Activated CD8-positive, alpha-beta T cell treated with anti-CD3 and anti-CD28 coated beads, Interleukin-2, amount 10 ng/mL, durations not matched to agents 7 days and 5 days (primary cell): ENCODE results near the gene AFAP1L2. TPM values are rescaled to one million over a fixed set of nuclear protein-coding genes. Genes with fewer than 3 reads are reported as not detected.

Source experiments
- ATAC-seq: fragments of 150-1000 bp; cut with Tn5 transposase; one replicate; pipeline ENCODE4 v1.10.0; 2021; ENCODE audit warnings: moderate library complexity
- CTCF ChIA-PET: fragments of 350-600 bp; sonication (Branson Sonifier 250); formaldehyde crosslinking; loops from one replicate; lab custom pipeline; 2021; ENCODE audit warnings: antibody characterized with exemption; lab: Charles Lee
- POLR2A ChIA-PET: fragments of 350-600 bp; sonication (Branson Sonifier 250); formaldehyde crosslinking; loops from one replicate; lab custom pipeline; 2021; ENCODE audit warnings: antibody characterized with exemption; lab: Charles Lee
- DNase-seq: peaks from one replicate; pipeline ENCODE4 v3.0.0-alpha.2; 2020
- H3K27ac Mint-ChIP-seq: one replicate; pipeline ENCODE4 v1.8.0; 2021; ENCODE audit warnings: mild to moderate bottlenecking, mixed read lengths
- H3K27me3 Mint-ChIP-seq: one replicate; pipeline ENCODE4 v1.8.0; 2021; ENCODE audit warnings: low read depth, mixed read lengths
- H3K36me3 Mint-ChIP-seq: one replicate; pipeline ENCODE4 v1.8.0; 2021; ENCODE audit warnings: low read depth, mixed read lengths
- H3K4me1 Mint-ChIP-seq: one replicate; pipeline ENCODE4 v1.8.0; 2021; ENCODE audit warnings: low read depth, mixed read lengths
- H3K4me3 Mint-ChIP-seq: one replicate; pipeline ENCODE4 v1.8.0; 2021; ENCODE audit warnings: mild to moderate bottlenecking, mixed read lengths
- H3K9me3 Mint-ChIP-seq: one replicate; pipeline ENCODE4 v1.8.0; 2022; ENCODE audit warnings: mixed read lengths; ENCODE audit not compliant: insufficient read depth
- total RNA-seq, 2 experiments: library from RNA; stranded (reverse); gene quantifications; one replicate each; pipeline ENCODE4 v1.2.3, GENCODE V29; 2021

The AFAP1L2 gene
- total RNA-seq, 2 experiments from 2014 or later = 4.0 to 4.8 TPM

DNA sequence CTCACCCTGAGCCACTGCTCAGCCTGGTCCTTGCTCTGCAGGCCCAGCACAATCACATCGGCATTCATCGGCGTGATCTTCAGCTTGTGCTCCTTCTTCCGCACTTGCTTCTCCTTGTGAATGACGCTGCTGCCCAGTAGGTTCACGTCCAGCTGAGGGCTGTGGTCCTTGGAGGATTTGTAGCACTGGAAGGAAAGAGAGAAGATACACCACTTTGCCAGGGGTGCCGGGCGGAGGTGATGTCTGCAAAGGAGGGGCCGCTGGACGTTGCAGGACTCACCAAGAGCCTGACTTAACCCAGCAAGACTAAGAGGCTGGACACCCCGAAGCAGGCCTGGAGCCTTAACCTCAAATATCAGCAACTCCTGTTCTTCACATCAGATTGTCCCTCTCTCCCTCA, 90.4 kb downstream of the AFAP1L2 start:
- H3K9me3 Mint-ChIP-seq = no peaks in the 10 kb centered on the region
- H3K27me3 Mint-ChIP-seq = no peaks in the 10 kb centered on the region
- DNase-seq (no peak), ATAC-seq (no peak)
- no peaks in the 10 kb centered on the region for H3K36me3 Mint-ChIP-seq
- ChIA-PET POLR2A (no interaction called here), CTCF (interaction anchor here (2.0 kb wide), 1 partner anchor 10 kb away, joined by 12 read pairs; no protein-coding TSS in a partner anchor)
- H3K4me1 Mint-ChIP-seq = no peaks in the 10 kb centered on the region
- H3K27ac Mint-ChIP-seq = no peak overlapping the region
- H3K4me3 Mint-ChIP-seq = no peak overlapping the region

DNA sequence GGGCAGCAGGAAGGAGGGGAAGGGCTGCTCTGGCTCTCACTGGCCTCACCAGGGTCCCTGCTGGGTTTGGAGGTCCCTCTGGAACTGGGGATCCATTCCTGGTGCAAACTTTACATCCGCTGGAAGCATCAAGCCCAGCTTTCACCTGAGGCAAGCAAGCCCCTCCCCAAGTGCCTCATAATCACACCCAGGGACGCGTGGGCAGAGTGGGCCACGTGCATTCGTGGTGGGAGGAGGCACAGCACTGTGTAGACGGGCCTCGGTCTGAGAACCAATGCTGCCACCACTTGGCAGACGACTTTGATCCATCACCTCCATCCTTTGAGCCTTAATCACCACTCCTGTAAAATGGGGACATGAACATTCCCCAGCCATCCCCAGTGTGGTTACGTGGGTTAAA, 91.2 kb downstream of the AFAP1L2 start:
- POLR2A ChIA-PET = no interaction called here
- no peak overlapping the region for H3K4me3 Mint-ChIP-seq
- no peaks in the 10 kb centered on the region for H3K9me3 Mint-ChIP-seq
- no peaks in the 10 kb centered on the region for H3K36me3 Mint-ChIP-seq
- ATAC-seq (no peak), DNase-seq (no peak)
- no peaks in the 10 kb centered on the region for H3K27me3 Mint-ChIP-seq
- CTCF ChIA-PET = interaction anchor here (2.0 kb wide), 1 partner anchor 9 kb away, joined by 12 read pairs; no protein-coding TSS in a partner anchor
- H3K27ac Mint-ChIP-seq = no peak overlapping the region
- no peaks in the 10 kb centered on the region for H3K4me1 Mint-ChIP-seq

DNA sequence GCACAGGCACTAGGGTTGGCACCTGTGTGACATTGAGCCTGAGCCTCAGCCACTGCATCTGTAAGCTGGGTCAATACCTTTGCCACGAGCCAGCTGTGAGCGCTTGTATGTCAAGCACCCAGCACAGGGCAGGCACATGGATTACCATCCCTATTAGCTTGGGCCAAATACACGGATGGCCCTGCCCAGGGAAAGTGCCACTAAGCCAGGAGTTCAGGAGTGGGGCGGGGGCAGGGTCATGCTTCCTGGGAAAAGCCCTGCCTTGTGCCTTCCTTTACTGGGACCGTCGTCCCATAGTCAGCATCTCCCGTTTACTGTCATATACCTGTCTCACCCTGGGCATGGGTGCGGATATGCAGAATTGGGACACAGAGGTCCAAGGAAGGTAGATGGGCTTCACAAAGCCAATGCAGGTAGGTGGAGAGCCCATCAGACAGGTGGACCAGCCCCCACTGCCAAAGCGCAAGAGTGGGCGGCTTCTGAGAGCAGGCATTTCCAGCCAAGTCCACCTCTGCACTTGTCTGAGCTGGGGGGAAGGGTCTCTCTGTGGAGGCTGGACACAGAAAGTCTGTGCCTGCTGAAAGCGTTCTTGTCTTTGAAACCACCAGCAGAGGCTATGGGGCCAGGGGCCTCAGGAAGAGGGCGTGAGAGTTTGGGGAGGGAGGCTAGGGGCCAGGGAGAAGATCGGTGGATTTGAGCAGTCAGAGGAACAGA, 92.6 kb downstream of the AFAP1L2 start:
- CTCF ChIA-PET = no interaction called here
- Mint-ChIP-seq H3K4me1 (no peaks in the 10 kb centered on the region), H3K27me3 (no peaks in the 10 kb centered on the region), H3K9me3 (no peaks in the 10 kb centered on the region), H3K36me3 (no peaks in the 10 kb centered on the region), H3K27ac (no peak overlapping the region), H3K4me3 (no peak overlapping the region)
- DNase-seq (no peak), ATAC-seq (no peak)
- POLR2A ChIA-PET = no interaction called here

- POLR2A ChIA-PET = no interaction called here
- H3K4me3 Mint-ChIP-seq = no peak overlapping the region
- no peak overlapping the region for H3K27ac Mint-ChIP-seq
- no peaks in the 10 kb centered on the region for H3K4me1 Mint-ChIP-seq
- CTCF ChIA-PET = no interaction called here
- H3K36me3 Mint-ChIP-seq = no peaks in the 10 kb centered on the region
- no peaks in the 10 kb centered on the region for H3K9me3 Mint-ChIP-seq
- ATAC-seq (no peak), DNase-seq (no peak)
- no peaks in the 10 kb centered on the region for H3K27me3 Mint-ChIP-seq
Measured at GRCh38 chr10:114311023-114311422, 93.3 kb downstream of the AFAP1L2 start.

- ATAC-seq (no peak), DNase-seq (no peak)
- no peaks in the 10 kb centered on the region for H3K36me3 Mint-ChIP-seq
- ChIA-PET CTCF (no interaction called here), POLR2A (no interaction called here)
- H3K4me3 Mint-ChIP-seq = no peak overlapping the region
- no peaks in the 10 kb centered on the region for H3K9me3 Mint-ChIP-seq
- no peaks in the 10 kb centered on the region for H3K4me1 Mint-ChIP-seq
- H3K27ac Mint-ChIP-seq = no peak overlapping the region
- no peaks in the 10 kb centered on the region for H3K27me3 Mint-ChIP-seq
Measured at GRCh38 chr10:114310346-114310745, 94.0 kb downstream of the AFAP1L2 start.

DNA sequence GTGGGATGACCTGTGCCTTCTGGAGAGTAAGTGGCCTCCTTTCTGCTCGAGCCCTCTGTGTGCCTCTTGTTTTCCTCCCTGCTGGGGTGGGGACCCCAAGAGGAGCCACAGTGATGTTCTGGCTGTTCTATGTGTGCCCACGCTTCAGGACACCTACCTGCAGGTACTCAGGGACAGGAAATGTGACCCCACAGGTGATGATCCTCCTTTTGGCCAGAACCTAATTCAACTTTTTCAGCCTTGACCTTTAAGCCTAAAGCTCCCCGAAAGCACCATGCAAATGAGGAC, 95.0 kb downstream of the AFAP1L2 start:
- H3K27ac Mint-ChIP-seq = no peak overlapping the region
- H3K9me3 Mint-ChIP-seq = no peaks in the 10 kb centered on the region
- ChIA-PET CTCF (interaction anchor here (0.7 kb wide), 1 partner anchor 45 kb away, joined by 3 read pairs; no protein-coding TSS in a partner anchor), POLR2A (no interaction called here)
- DNase-seq = no peak
- peaks cover 5% of the 10 kb centered on the region for H3K4me1 Mint-ChIP-seq
- ATAC-seq = no peak
- H3K36me3 Mint-ChIP-seq = no peaks in the 10 kb centered on the region
- H3K27me3 Mint-ChIP-seq = no peaks in the 10 kb centered on the region
- no peak overlapping the region for H3K4me3 Mint-ChIP-seq

- ChIA-PET POLR2A (interaction anchor here (0.6 kb wide), 1 partner anchor 124 kb away, joined by 3 read pairs; no protein-coding TSS in a partner anchor), CTCF (interaction anchor here (0.7 kb wide), 1 partner anchor 46 kb away, joined by 3 read pairs; no protein-coding TSS in a partner anchor)
- no peak for DNase-seq
- Mint-ChIP-seq H3K4me1 (peaks cover 10% of the 10 kb centered on the region), H3K9me3 (no peaks in the 10 kb centered on the region), H3K27me3 (no peaks in the 10 kb centered on the region), H3K36me3 (no peaks in the 10 kb centered on the region), H3K4me3 (no peak overlapping the region), H3K27ac (no peak overlapping the region)
- no peak for ATAC-seq
Measured at GRCh38 chr10:114308531-114309363, 95.6 kb downstream of the AFAP1L2 start.

- Mint-ChIP-seq H3K9me3 (no peaks in the 10 kb centered on the region), H3K27ac (no peak overlapping the region), H3K4me3 (no peak overlapping the region), H3K36me3 (no peaks in the 10 kb centered on the region), H3K4me1 (peaks cover 13% of the 10 kb centered on the region), H3K27me3 (no peaks in the 10 kb centered on the region)
- DNase-seq (no peak), ATAC-seq (no peak)
- CTCF ChIA-PET = interaction anchor here (2.2 kb wide), 1 partner anchor 150 kb away, joined by 8 read pairs; no protein-coding TSS in a partner anchor
- POLR2A ChIA-PET = no interaction called here
Measured at GRCh38 chr10:114307731-114308130, 96.6 kb downstream of the AFAP1L2 start.

DNA sequence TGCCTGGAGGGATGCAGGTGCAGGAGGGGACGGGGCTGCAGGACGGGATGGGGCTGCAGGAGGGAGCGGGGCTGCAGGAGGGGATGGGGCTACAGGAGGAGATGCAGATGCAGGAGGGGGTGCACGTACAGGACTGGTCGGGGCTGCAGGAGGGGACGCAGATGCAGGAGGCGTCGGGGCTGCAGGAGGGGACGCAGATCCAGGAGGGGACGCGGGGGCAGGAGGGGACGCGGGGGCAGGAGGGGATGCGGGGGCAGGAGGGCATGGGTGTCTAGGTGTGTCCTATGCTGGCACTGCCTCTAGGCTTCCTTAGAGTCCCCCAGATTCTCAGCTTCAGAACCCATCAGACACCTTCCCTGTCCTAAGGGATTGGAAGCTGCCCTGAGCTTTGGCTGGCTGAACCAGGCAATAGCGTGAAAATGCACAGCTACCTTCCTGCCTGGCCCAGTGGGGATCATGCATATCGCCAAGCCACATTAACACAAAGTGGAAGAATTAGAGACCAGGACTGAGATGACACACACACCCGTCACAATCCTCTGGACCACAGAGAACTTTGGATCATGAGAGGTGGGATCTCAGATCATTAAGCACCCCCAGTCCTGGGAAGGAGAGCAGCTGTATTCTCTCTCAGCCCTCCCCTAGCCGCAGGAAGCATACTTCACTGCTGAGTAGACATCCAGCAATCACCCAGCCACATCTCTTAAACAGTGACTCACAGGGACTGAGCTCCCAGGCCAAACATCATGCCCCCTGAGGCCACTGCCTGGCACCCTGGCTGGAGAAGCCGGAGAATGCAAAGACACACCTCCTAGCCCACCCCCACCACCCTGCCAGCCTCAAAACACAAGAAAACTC, 98.0 kb downstream of the AFAP1L2 start:
- no peak for DNase-seq
- H3K4me1 Mint-ChIP-seq = peaks cover 13% of the 10 kb centered on the region
- no peak for ATAC-seq
- H3K4me3 Mint-ChIP-seq = no peak overlapping the region
- no peaks in the 10 kb centered on the region for H3K9me3 Mint-ChIP-seq
- H3K27ac Mint-ChIP-seq = no peak overlapping the region
- no peaks in the 10 kb centered on the region for H3K27me3 Mint-ChIP-seq
- CTCF ChIA-PET = interaction anchor here (2.2 kb wide), 1 partner anchor 152 kb away, joined by 8 read pairs; no protein-coding TSS in a partner anchor
- POLR2A ChIA-PET = no interaction called here
- no peaks in the 10 kb centered on the region for H3K36me3 Mint-ChIP-seq

DNA sequence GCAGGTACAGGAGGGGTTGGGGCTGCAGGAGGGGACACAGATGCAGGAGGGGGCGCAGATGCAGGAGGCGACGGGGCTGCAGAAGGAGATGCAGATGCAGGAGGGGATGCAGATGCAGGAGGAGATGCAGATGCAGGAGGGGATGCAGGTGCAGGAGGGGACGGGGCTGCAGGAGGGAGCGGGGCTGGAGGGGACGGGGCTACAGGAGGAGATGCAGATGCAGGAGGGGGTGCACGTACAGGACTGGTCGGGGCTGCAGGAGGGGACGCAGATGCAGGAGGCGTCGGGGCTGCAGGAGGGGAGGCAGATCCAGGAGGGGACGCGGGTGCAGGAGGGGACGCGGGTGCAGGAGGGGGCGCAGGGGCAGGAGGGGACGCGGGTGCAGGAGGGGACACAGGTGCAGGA, 98.8 kb downstream of the AFAP1L2 start:
- ChIA-PET POLR2A (no interaction called here), CTCF (no interaction called here)
- DNase-seq = no peak
- H3K27ac Mint-ChIP-seq = no peak overlapping the region
- H3K9me3 Mint-ChIP-seq = no peaks in the 10 kb centered on the region
- H3K4me1 Mint-ChIP-seq = peaks cover 13% of the 10 kb centered on the region
- no peak for ATAC-seq
- peak overlapping the region; percentile 87 for H3K4me3 Mint-ChIP-seq
- H3K36me3 Mint-ChIP-seq = no peaks in the 10 kb centered on the region
- H3K27me3 Mint-ChIP-seq = no peaks in the 10 kb centered on the region

GRCh38 chr10:114304571-114305421, 99.5 kb downstream of the AFAP1L2 start:
- Mint-ChIP-seq H3K9me3 (no peaks in the 10 kb centered on the region), H3K36me3 (no peaks in the 10 kb centered on the region), H3K4me1 (peaks cover 13% of the 10 kb centered on the region), H3K27ac (peak overlapping the region; percentile 69), H3K4me3 (peak overlapping the region; percentile 87), H3K27me3 (no peaks in the 10 kb centered on the region)
- ATAC-seq = peak; percentile 88
- POLR2A ChIA-PET = interaction anchor here (0.9 to 1.3 kb wide), 3 partner anchors 154 to 237 kb away, joined by 3 to 8 read pairs (median 5); no protein-coding TSS in a partner anchor
- DNase-seq = peak; percentile 87
- CTCF ChIA-PET = interaction anchor here (0.6 to 3.3 kb wide), 83 partner anchors 8 to 825 kb away, joined by 3 to 74 read pairs (median 6); partner anchors contain the start of genes CCDC186 and FHIP2A
